ENCODE data around the gene LRP8.

GRCh38 chr1:53366901-53367502 is 39.1 kb upstream of the LRP8 start:
- TF ChIP-seq CTCF (IDR thresholded peaks at IDR 0.05): no peak
- TF ChIP-seq POLR2AphosphoS5 (IDR thresholded peaks at IDR 0.05; ENCODE audit: low read depth, low read length): no peak
- TF ChIP-seq TCF7L2 (IDR thresholded peaks at IDR 0.05; ENCODE audit: low read depth, low read length): no peak
